ENCODE measurements around the gene ANKRD44. TPM values are rescaled to one million over a fixed set of nuclear protein-coding genes. Genes with fewer than 3 reads are reported as not detected.

The ANKRD44 gene
- total RNA-seq, 1 donor from 2014 or later = 8.1 TPM

DNA sequence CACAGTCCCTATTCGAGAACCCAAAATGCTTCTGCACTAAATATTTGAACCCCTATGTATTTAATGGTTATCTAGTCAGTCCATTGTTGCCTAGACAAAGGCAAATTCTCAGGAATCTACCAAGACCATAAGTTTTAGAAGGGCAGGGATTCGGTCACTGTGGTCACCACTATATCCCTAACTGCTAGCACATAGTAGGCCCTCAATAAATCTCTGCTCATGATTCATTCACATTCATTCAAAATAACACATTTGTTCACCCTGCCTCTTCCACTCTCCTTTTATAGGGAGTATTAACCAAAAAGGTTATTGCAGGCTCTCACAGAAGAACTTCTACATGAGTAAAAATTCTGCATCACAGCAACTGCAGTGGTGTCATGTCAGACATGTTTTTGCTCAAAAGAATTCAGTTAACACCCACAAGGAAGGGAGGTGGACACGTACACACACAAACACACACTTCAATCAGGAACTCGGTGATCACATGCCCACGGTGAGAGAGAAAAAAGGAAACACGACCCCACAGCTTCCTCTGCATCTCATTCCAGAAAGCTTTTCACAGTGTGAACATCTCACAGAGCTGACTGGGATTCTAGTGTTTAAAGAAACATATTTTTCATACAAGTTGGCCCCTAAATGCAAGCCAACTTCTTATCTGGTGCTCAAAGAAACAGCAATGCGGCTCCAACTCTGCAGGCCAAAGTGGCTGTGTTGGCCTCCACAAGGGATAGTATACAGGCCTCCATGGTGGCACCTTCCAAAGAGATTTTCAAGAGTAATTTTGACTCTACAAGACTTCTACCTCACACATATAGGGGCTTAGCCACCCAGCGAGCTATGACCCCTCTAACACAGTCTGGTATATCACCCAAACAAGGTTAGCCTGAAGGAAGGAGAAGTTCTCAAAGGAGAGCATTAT, 98.0 kb downstream of the ANKRD44 start:
- peak overlapping the region; percentile 74 for H3K27ac Mint-ChIP-seq (ENCODE audit: unreplicated experiment)
- no peak for DNase-seq (ENCODE audit: low spot score)
- TF ChIP-seq, protein P1, sequence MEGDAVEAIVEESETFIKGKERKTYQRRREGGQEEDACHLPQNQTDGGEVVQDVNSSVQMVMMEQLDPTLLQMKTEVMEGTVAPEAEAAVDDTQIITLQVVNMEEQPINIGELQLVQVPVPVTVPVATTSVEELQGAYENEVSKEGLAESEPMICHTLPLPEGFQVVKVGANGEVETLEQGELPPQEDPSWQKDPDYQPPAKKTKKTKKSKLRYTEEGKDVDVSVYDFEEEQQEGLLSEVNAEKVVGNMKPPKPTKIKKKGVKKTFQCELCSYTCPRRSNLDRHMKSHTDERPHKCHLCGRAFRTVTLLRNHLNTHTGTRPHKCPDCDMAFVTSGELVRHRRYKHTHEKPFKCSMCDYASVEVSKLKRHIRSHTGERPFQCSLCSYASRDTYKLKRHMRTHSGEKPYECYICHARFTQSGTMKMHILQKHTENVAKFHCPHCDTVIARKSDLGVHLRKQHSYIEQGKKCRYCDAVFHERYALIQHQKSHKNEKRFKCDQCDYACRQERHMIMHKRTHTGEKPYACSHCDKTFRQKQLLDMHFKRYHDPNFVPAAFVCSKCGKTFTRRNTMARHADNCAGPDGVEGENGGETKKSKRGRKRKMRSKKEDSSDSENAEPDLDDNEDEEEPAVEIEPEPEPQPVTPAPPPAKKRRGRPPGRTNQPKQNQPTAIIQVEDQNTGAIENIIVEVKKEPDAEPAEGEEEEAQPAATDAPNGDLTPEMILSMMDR (IDR thresholded peaks at IDR 0.05; ENCODE audit: unreplicated experiment) = no peak
- no peak overlapping the region for H3K4me3 Mint-ChIP-seq (ENCODE audit: unreplicated experiment)
- no peaks in the 10 kb centered on the region for H3K36me3 Mint-ChIP-seq (ENCODE audit: low read depth, unreplicated experiment)
- no peaks in the 10 kb centered on the region for H3K9me3 Mint-ChIP-seq (ENCODE audit: unreplicated experiment)
- H3K4me1 Mint-ChIP-seq (ENCODE audit: unreplicated experiment) = peaks cover 37% of the 10 kb centered on the region
- H3K27me3 Mint-ChIP-seq (ENCODE audit: unreplicated experiment) = no peaks in the 10 kb centered on the region

DNA sequence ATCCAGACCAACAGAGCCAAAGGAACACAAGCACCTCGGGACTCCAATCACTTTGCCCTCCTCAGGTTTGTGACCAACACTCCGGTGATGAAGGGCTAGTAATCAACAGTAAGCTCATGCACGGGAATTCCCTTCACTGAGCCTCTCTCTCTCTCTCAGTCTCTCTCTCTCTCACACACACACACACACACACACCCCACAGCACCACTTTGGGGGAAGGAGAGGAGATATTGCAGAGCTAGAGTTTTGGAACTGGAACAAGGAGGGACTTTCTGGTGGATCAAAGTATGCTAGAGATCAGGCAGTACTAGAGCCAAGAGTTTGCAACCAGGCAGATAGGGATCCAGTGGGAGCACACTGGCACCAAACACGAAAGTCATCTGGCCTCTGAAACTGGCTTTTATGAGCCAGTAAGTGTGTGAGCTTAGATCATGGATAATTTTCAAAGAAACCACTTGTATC, 98.7 kb downstream of the ANKRD44 start:
- no peak overlapping the region for H3K27ac Mint-ChIP-seq (ENCODE audit: unreplicated experiment)
- peaks cover 37% of the 10 kb centered on the region for H3K4me1 Mint-ChIP-seq (ENCODE audit: unreplicated experiment)
- H3K4me3 Mint-ChIP-seq (ENCODE audit: unreplicated experiment) = no peak overlapping the region
- H3K36me3 Mint-ChIP-seq (ENCODE audit: low read depth, unreplicated experiment) = no peaks in the 10 kb centered on the region
- DNase-seq (ENCODE audit: low spot score) = no peak
- no peaks in the 10 kb centered on the region for H3K27me3 Mint-ChIP-seq (ENCODE audit: unreplicated experiment)
- H3K9me3 Mint-ChIP-seq (ENCODE audit: unreplicated experiment) = no peaks in the 10 kb centered on the region
- TF ChIP-seq, protein P1 (IDR thresholded peaks at IDR 0.05; ENCODE audit: unreplicated experiment) = no peak

DNA sequence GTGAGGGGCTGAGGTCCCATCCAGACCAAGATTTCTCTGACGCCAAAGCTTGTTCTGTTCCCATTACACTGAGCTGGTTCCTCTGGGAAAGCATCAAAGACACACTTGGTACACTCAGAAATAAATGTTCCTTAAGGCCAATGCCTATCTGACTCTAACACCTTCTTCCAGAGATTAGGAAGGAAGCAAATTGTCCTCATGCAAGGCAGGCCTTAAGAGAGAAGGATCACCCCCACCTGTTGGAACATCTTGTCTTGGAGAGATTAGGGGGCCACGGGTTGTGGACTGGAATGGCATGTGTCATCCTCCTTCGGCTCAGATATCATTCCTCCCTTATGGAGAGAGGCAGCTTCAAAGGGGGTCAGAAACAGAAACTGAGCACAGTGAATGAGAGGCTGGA, 100.2 kb downstream of the ANKRD44 start:
- TF ChIP-seq, protein P1 (IDR thresholded peaks at IDR 0.05; ENCODE audit: unreplicated experiment) = no peak
- H3K27ac Mint-ChIP-seq (ENCODE audit: unreplicated experiment) = peak overlapping the region; percentile 20
- no peak for DNase-seq (ENCODE audit: low spot score)
- no peaks in the 10 kb centered on the region for H3K9me3 Mint-ChIP-seq (ENCODE audit: unreplicated experiment)
- no peaks in the 10 kb centered on the region for H3K36me3 Mint-ChIP-seq (ENCODE audit: low read depth, unreplicated experiment)
- H3K4me3 Mint-ChIP-seq (ENCODE audit: unreplicated experiment) = no peak overlapping the region
- H3K27me3 Mint-ChIP-seq (ENCODE audit: unreplicated experiment) = peaks cover 5% of the 10 kb centered on the region
- peaks cover 33% of the 10 kb centered on the region for H3K4me1 Mint-ChIP-seq (ENCODE audit: unreplicated experiment)

DNA sequence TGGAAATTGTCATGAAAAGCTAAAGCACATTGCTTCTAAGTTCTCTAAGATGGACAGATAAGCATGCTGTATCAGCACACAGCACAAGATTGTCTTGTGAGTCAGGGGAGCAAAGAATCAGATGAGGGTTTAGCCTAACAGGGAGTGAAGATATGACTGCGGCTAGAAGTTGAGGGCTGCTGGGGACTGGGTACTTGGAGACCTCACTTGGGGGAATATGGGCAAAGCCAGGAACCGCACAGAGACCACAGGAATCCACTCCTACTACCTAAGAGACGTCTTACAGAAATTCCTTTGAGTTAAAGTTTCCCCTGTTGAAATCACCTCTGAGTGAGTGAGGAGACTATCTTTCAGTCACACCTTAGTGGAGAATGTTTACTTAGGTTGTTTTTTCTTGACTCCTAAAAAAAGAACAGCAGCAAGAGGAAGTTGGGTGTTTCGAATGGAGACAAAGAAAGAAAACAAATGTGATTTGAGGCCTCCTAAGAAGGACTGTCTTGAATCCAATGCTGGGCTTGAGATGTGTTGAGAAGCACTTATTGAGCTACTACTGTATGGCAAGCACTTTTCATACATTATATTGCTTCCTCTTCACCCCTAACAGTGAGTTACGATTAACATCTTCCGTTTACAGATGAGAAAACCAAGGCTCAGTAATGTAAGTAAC, 100.7 kb downstream of the ANKRD44 start:
- Mint-ChIP-seq H3K36me3 (ENCODE audit: low read depth, unreplicated experiment) (no peaks in the 10 kb centered on the region), H3K4me1 (ENCODE audit: unreplicated experiment) (peaks cover 33% of the 10 kb centered on the region), H3K9me3 (ENCODE audit: unreplicated experiment) (no peaks in the 10 kb centered on the region), H3K27ac (ENCODE audit: unreplicated experiment) (peak overlapping the region; percentile 20), H3K27me3 (ENCODE audit: unreplicated experiment) (peaks cover 5% of the 10 kb centered on the region), H3K4me3 (ENCODE audit: unreplicated experiment) (no peak overlapping the region)
- TF ChIP-seq, protein P1 (IDR thresholded peaks at IDR 0.05; ENCODE audit: unreplicated experiment) = no peak
- no peak for DNase-seq (ENCODE audit: low spot score)
